Naive B cell (primary cell): ENCODE measurements around the gene VPS13D. TPM values are rescaled to one million over a fixed set of nuclear protein-coding genes. Genes with fewer than 3 reads are reported as not detected.
"Not testable (repeated sequence)": the region's sequence is repeated elsewhere in the genome, so short reads cannot be mapped to it uniquely, and the experiment has no call there.

Source experiments
- ATAC-seq, 2 donors: fragments of 150-1000 bp; cut with Tn5 transposase; 2 replicates each; pipeline ENCODE4 v1.10.0; 2021; ENCODE audit warnings: low read depth in 2 of 2, mild to moderate bottlenecking in 2 of 2, moderate library complexity in 2 of 2
- DNase-seq: peaks from one replicate; pipeline ENCODE4 v3.0.0; 2022
- H3K27ac Mint-ChIP-seq, 6 donors: one replicate each; pipeline ENCODE4 v1.8.0; 2020 to 2022; ENCODE audit warnings: mild to moderate bottlenecking in 6 of 6, mixed read lengths in 6 of 6, moderate library complexity in 5 of 6, inconsistent platforms in 2 of 6
- H3K27me3 Mint-ChIP-seq, 3 donors: one replicate each; pipeline ENCODE4 v1.8.0; 2021 to 2022; ENCODE audit warnings: mixed read lengths in 3 of 3, mild to moderate bottlenecking in 1 of 3
- H3K36me3 Mint-ChIP-seq, 2 donors: one replicate each; pipeline ENCODE4 v1.8.0; 2020 to 2022; ENCODE audit warnings: mixed read lengths in 2 of 2, inconsistent platforms in 1 of 2, mild to moderate bottlenecking in 1 of 2
- H3K4me1 Mint-ChIP-seq, 3 donors: one replicate each; pipeline ENCODE4 v1.8.0; 2020 to 2022; ENCODE audit warnings: mixed read lengths in 3 of 3, inconsistent platforms in 1 of 3, mild to moderate bottlenecking in 1 of 3, moderate library complexity in 1 of 3
- H3K4me3 Mint-ChIP-seq, 8 donors: one replicate each; pipeline ENCODE4 v1.8.0; 2020 to 2022; ENCODE audit warnings: mild to moderate bottlenecking in 8 of 8, mixed read lengths in 8 of 8, moderate library complexity in 8 of 8, inconsistent platforms in 2 of 8
- H3K9me3 Mint-ChIP-seq, 7 donors: one replicate each; pipeline ENCODE4 v1.8.0; 2020 to 2022; ENCODE audit warnings: mixed read lengths in 7 of 7, mild to moderate bottlenecking in 5 of 7, inconsistent platforms in 2 of 7, moderate library complexity in 1 of 7
- polyA plus RNA-seq, 6 donors: library from polyadenylated mRNA; unstranded; fragments of 300-500 nt; fragmentation: Illumina TruSeq; gene quantifications; one replicate each; pipeline ENCODE4 v1.2.3, GENCODE V29; 2021; ENCODE audit warnings: low read depth in 6 of 6

VPS13D gene
- polyA plus RNA-seq, 6 donors from 2014 or later: 7.6 to 14.6 (median 11.8) TPM

DNA sequence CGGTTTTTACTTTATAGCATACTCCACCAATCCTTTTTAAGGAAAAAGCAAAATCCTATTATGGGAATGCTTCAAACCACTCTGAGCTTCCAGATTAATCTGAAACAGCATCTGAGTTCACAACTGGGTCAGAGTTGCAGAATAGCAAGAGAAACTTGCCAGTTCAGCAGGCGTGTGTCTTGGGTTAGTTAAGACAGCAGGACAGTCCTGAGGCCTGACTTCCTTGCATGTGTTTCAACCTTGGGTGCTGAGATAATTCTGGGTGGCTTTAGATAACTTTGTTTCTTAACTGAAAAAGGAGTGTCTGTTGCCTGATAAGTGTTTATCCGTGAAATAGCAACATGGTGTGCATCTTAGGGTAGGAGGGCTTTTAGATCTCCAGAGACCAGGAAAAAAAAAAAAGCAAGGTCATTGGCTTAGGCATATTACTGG is 218.9 kb downstream of the VPS13D start:
- Mint-ChIP-seq H3K27ac (peak overlapping the region in 1 of 6 donors; percentile 80), H3K4me3 (peak overlapping the region in 1 of 8 donors; percentile 48), H3K9me3 (no peaks in the 10 kb centered on the region), H3K27me3 (no peaks in the 10 kb centered on the region), H3K36me3 (peaks cover 23 to 30% of the 10 kb centered on the region in 2 donors), H3K4me1 (peaks cover 15 to 35% (median 28%) of the 10 kb centered on the region in 3 donors)
- no peak for ATAC-seq
- no peak for DNase-seq

DNA sequence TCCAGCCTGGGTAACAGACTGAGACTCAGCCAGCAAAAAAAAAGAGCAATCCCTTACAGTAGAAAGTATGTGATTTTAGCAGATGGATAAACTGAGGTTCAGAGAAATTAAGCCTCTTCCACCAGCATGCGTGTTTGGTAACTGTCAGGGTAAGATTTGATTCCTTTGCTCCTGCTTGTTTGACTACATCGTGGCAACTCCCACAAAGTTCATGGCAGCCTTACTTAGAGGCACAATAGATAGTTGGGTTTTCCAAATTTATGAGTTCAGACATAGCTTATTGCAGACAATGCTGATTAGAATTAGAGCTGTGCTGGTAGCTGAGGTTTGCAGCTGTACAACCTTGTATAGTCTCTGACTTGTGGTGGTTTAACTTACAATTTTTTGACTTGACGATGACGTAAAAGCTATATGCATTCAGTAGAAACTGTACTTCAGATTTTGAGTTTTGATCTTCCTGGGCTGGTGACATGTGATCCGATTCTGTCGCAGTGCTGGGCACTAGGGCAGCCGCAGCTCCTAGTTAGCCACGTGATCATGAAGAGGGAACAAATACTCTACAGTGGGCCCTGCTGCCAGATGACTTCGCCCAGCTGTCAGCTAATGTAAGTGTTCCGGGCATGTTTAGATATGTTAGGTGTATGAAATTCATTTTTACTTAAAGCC is 220.4 kb downstream of the VPS13D start:
- Mint-ChIP-seq H3K36me3 (peaks cover 15 to 17% of the 10 kb centered on the region in 2 donors), H3K4me1 (peaks cover 19 to 46% (median 38%) of the 10 kb centered on the region in 3 donors), H3K9me3 (no peaks in the 10 kb centered on the region), H3K27me3 (no peaks in the 10 kb centered on the region), H3K27ac (peak overlapping the region in 2 of 6 donors; percentile 37 to 39), H3K4me3 (peak overlapping the region in 1 of 8 donors; percentile 8)
- ATAC-seq (no peak), DNase-seq (no peak)

DNA sequence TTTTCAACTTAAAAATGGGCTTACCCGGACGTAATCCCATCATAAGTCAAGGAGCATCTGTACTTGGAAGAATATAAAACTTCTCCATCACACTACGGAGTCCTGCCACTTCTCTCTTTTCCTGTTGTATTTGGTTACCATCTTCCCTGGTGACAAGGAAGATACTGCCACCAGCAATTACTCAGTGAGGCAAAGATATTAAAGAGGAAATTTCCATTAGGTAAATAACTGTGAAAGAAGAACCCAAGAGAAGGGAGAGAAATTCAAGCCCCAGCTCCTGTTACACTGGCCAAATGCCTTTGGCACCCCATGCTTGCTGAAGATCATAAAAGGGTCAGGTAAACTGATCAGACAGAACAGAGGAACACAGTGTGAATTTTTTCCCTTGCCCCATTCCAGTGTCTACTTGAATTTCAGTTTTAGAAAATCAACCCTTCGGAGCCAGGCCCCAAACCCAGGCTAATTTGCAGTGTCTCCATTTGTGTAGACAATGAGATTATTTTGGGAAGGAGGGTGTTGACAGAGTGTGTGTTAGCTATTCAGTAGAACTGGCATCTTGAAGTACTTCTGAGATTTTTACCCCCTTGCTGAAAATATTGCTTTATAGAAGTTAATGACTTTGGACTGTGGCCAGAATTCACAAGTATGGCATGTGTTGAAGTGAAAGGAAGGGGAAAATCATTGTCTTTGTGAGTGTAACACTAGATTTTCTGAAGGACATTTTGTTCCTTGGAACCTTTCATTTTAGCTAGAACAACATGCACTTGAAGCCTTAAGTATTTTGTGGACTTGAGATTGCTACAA is 221.1 kb downstream of the VPS13D start:
- DNase-seq: no peak
- H3K36me3 Mint-ChIP-seq: peaks cover 8 to 17% of the 10 kb centered on the region in 2 donors
- H3K9me3 Mint-ChIP-seq: no peaks in the 10 kb centered on the region
- no peak for ATAC-seq
- no peak overlapping the region for H3K4me3 Mint-ChIP-seq
- H3K4me1 Mint-ChIP-seq: peaks cover 19 to 46% (median 38%) of the 10 kb centered on the region in 3 donors
- H3K27ac Mint-ChIP-seq: peak overlapping the region in 1 of 6 donors; percentile 37
- H3K27me3 Mint-ChIP-seq: no peaks in the 10 kb centered on the region

DNA sequence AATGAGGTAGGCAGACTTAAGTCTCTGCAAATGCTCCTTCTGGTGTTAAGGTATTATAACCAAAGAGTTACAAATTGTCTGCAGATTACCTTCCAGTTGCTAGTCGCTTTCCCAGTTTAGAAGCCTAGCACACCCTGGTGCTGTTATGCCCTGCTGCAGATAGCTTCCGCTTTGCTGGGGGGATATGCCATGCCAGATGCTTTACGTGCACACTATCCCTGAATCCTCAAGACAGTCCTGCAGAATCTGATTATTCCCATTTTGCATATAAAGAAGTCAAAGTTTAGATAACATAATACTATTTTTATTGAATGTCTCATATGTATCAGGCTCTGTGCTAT is 221.7 kb downstream of the VPS13D start:
- H3K27ac Mint-ChIP-seq: no peak overlapping the region
- peaks cover 19 to 46% (median 35%) of the 10 kb centered on the region in 3 donors for H3K4me1 Mint-ChIP-seq
- ATAC-seq (no peak), DNase-seq (no peak)
- H3K27me3 Mint-ChIP-seq: no peaks in the 10 kb centered on the region
- peaks cover 7 to 18% of the 10 kb centered on the region in 2 donors for H3K36me3 Mint-ChIP-seq
- H3K9me3 Mint-ChIP-seq: no peaks in the 10 kb centered on the region
- H3K4me3 Mint-ChIP-seq: no peak overlapping the region

DNA sequence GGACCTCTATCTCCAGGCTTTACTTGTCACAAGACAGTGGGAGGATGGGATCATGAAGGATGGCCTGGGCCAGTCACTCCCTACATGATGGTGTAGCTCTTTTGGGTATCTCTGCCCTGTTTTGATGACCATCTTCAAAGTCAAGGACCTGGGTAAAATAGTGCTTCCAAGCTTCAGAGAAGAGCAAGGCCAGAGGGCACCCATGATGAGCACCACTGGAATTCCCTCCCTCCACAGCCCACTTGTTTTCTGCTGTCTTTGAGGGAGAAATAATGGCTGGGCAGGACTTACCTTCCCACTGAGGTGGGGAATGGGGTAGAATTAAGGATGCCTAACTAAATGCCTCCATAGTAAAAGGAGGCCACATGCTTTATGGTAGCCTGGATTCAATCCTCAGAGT is 222.4 kb downstream of the VPS13D start:
- peaks cover 11 to 22% of the 10 kb centered on the region in 2 donors for H3K36me3 Mint-ChIP-seq
- no peak overlapping the region for H3K4me3 Mint-ChIP-seq
- H3K4me1 Mint-ChIP-seq: peaks cover 19 to 46% (median 33%) of the 10 kb centered on the region in 3 donors
- no peaks in the 10 kb centered on the region for H3K27me3 Mint-ChIP-seq
- DNase-seq: no peak
- H3K9me3 Mint-ChIP-seq: no peaks in the 10 kb centered on the region
- ATAC-seq: no peak
- no peak overlapping the region for H3K27ac Mint-ChIP-seq

DNA sequence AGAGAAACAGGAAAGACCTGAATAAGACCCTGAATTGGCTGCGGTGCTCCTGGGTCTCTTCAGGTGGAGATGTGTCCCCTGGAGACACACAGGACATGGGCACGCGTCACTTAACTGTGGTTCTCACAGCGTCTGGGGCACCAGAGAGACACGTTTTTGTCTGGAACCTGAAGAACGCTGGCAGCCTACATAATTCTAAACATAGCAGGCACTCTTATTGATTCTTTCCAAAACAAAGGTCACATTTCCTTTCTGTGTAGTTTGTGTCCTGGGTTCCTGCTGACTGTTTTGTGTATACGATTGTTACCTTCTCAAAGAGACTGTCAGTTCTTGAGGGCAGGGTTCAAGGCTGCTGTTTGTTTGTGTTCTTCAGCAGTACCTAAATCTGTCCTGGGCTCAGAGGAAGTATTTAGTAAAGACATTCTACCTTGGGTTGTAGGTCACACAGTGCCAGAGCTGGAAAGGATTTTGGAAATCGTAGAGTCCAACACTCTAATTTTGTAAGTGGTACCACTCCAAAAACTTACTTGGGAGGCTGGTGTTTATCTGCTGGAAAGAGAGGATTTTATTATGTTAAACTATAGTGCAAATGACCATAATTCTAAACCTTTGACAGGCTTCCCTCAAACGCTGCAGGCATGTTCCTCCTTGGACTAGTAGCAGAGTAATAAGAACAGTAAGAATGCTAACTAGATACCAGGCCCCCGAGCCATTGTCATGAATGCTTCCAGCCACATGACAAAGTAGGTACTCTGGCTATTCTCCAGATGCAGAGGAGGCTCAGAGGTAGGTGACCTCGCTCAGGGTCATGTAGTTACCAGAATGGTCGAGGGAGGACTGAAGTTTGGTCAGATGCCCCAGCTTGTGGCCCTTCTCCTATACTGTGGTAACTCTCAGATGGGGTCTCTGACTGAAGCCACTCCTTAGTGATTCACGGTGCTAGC is 223.8 kb downstream of the VPS13D start:
- Mint-ChIP-seq H3K27ac (peak overlapping the region in 5 of 6 donors; percentile 26 to 88 (median 85)), H3K4me3 (peak overlapping the region in 1 of 8 donors; percentile 35), H3K9me3 (no peaks in the 10 kb centered on the region), H3K36me3 (peaks cover 14 to 28% of the 10 kb centered on the region in 2 donors), H3K27me3 (no peaks in the 10 kb centered on the region), H3K4me1 (peaks cover 19 to 43% (median 33%) of the 10 kb centered on the region in 3 donors)
- DNase-seq (no peak), ATAC-seq (no peak)

DNA sequence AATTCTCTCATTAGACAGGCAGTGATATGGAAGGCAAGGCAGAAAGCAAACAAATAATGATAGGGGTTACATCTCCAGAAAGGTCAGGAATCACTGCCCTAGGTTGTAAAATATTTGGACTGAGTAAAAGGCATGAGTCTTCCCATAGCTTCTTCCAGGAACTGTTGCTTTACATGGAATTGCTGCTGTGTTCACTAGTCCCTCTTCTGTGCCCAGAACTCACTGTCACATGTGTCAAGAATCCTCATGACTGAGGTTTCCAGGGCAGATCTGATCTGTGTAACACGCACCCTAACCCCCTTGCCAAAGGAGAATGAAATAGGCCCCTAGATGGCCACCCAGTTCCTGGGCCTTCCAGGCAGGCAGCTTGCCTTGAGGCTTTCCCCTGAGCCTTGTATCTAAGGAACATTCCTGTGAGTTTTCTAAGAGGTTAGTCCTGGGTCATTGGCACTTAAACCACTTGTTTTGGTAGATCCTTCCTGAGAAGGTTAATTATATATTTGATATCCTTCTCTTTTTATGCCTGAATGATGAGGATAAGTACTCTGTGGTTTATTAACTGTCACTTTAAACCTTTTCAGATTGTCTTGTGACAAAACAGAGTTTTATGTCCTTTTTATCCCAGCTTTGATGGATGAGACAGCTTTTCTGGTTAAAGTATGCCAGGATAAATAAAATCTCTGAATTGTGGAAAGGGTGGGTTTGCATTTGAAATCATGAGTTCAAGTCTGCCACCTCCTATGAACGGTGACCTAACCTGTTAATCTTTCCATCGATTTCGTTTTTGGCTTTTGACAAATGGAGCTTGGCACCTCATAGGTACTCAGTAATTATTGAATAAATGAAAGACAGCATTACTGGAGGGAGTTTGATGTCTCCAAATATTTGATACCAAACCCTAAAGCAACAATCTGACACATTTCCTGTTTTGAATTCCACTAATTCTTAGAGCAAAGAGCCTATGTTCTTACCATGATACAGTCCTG is 224.9 kb downstream of the VPS13D start:
- H3K9me3 Mint-ChIP-seq: no peaks in the 10 kb centered on the region
- peaks cover 14 to 35% of the 10 kb centered on the region in 2 donors for H3K36me3 Mint-ChIP-seq
- ATAC-seq (no peak), DNase-seq (no peak)
- H3K27me3 Mint-ChIP-seq: no peaks in the 10 kb centered on the region
- H3K27ac Mint-ChIP-seq: peak overlapping the region in 3 of 6 donors; percentile 72 to 87 (median 82)
- H3K4me1 Mint-ChIP-seq: peaks cover 15 to 34% (median 24%) of the 10 kb centered on the region in 3 donors
- peak overlapping the region in 1 of 8 donors; percentile 47 for H3K4me3 Mint-ChIP-seq

DNA sequence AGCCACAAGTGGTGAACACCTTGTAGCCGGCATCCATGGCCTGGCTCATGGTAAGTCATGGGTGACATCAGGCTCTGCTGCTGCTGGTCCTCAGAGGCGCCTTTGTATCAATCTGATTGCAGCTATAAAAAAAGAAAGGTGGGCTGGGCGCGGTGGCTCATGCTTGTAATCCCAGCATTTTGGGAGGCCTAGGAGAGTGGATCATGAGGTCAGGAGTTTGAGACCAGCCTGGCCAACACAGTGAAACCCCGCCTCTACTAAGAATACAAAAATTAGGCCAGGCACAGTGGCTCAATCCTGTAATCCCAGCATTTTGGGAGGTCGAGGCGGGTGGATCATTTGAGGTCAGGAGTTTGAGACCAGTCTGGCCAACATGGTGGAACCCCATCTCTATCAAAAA is 226.3 kb downstream of the VPS13D start:
- H3K27ac Mint-ChIP-seq, H3K27me3 Mint-ChIP-seq, H3K4me3 Mint-ChIP-seq, H3K9me3 Mint-ChIP-seq, ATAC-seq, DNase-seq: not testable (repeated sequence)
- Mint-ChIP-seq H3K4me1 (peaks cover 15 to 26% (median 23%) of the 10 kb centered on the region in 3 donors), H3K36me3 (peaks cover 19 to 34% of the 10 kb centered on the region in 2 donors)

DNA sequence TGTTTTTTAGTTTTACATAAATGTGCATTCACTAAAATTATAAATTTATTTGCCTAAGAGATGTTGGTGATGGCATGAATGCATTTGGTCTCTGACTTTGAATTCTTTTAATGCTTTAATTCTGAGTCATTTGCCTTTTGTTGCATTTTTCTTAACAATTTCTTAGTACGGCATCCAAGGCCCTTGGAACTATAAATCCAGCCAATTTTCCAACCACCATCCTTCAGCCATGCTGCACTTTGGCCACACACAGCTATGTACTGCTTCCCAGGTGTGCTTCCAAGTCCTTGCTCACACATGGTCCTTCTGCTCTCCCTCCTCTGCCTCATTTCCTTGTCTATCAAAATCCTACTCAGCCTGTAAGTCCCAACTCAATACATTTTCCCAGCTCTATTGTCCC is 227.1 kb downstream of the VPS13D start:
- DNase-seq: no peak
- Mint-ChIP-seq H3K27me3 (no peaks in the 10 kb centered on the region), H3K27ac (no peak overlapping the region), H3K4me1 (peaks cover 15 to 26% (median 23%) of the 10 kb centered on the region in 3 donors), H3K36me3 (peaks cover 26 to 38% of the 10 kb centered on the region in 2 donors), H3K9me3 (no peaks in the 10 kb centered on the region), H3K4me3 (no peak overlapping the region)
- ATAC-seq: no peak

DNA sequence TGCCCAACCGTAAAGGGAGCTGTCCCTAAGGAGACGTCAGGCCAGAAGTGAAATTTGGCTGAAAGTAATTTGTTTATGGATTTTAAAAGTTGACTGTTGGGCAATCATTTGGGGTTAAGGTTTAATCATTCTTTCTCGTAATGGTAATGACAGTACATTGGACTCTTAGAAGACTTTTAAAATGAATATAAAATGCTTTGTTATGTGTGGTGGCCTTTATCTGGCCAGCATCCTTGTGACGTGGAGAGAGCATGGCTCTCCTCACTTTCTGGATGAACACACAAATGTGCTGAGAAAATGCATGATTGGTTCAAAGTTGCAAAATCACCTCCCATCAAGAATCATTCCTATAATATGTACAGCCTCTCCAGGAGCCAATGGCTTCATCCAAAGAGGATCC is 227.9 kb downstream of the VPS13D start:
- H3K4me1 Mint-ChIP-seq: peaks cover 13 to 21% (median 20%) of the 10 kb centered on the region in 3 donors
- no peak overlapping the region for H3K4me3 Mint-ChIP-seq
- H3K9me3 Mint-ChIP-seq: no peaks in the 10 kb centered on the region
- H3K36me3 Mint-ChIP-seq: peaks cover 31 to 41% of the 10 kb centered on the region in 2 donors
- ATAC-seq: no peak
- H3K27me3 Mint-ChIP-seq: no peaks in the 10 kb centered on the region
- no peak overlapping the region for H3K27ac Mint-ChIP-seq
- DNase-seq: no peak

DNA sequence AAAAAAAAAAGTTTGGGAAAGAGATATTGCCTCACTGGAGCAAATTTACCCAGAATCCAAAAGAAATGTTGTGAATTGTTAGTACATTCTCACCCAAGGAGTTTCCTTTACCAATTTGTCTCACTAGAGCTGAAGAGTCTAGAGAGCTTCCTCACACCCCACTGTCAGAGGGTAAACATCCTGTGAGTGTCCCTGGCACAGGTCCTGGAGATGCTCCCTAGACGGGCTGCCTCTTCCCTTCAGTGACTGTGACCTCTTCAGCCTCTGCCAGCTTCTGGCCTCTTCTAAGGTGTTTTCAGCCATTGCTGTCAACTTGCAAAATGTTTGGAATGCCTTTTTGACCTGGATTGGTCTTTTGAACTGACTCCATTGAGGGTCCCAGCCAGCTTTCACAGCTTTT is 228.7 kb downstream of the VPS13D start:
- ATAC-seq (no peak), DNase-seq (no peak)
- no peaks in the 10 kb centered on the region for H3K9me3 Mint-ChIP-seq
- H3K27ac Mint-ChIP-seq: no peak overlapping the region
- no peaks in the 10 kb centered on the region for H3K27me3 Mint-ChIP-seq
- peaks cover 31 to 48% of the 10 kb centered on the region in 2 donors for H3K36me3 Mint-ChIP-seq
- peaks cover 5 to 18% (median 13%) of the 10 kb centered on the region in 3 donors for H3K4me1 Mint-ChIP-seq
- no peak overlapping the region for H3K4me3 Mint-ChIP-seq

DNA sequence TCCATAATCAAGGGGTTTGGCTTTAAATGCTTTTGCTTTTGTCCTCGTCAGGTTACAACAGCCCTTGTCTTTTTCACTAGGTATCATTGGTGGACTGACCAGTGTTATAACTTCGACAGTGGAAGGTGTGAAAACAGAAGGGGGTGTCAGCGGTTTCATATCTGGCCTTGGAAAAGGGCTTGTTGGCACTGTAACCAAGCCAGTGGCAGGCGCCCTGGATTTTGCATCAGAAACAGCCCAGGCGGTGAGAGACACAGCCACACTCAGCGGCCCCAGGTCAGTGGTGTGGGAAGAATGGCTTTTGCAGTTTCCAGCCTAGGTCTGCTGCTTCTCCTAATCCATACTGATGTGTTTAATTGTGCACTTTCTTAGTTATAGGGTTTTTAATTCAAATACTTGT is 230.3 kb downstream of the VPS13D start:
- peaks cover 0 to 6% (median 0%) of the 10 kb centered on the region in 3 donors for H3K4me1 Mint-ChIP-seq
- no peaks in the 10 kb centered on the region for H3K9me3 Mint-ChIP-seq
- ATAC-seq (no peak), DNase-seq (no peak)
- peaks cover 31 to 52% of the 10 kb centered on the region in 2 donors for H3K36me3 Mint-ChIP-seq
- H3K27me3 Mint-ChIP-seq: no peaks in the 10 kb centered on the region
- no peak overlapping the region for H3K27ac Mint-ChIP-seq
- no peak overlapping the region for H3K4me3 Mint-ChIP-seq
